Vagina (tissue), 2 donors: ENCODE measurements around the gene PRKACG. TPM values are rescaled to one million over a fixed set of nuclear protein-coding genes. Genes with fewer than 3 reads are reported as not detected.

Experiments used
- DNase-seq, 2 donors: peaks; one replicate each; pipeline ENCODE4 v3.0.0-alpha.2; 2017; ENCODE audit errors: extremely low spot score in 2 of 2
- H3K27ac ChIP-seq: fragments of 200-600 bp; sonication (generic); one replicate; pipeline ENCODE4 v1.5.1; 2019
- H3K27me3 ChIP-seq: fragments of 200-600 bp; sonication (generic); one replicate; pipeline ENCODE4 v1.5.1; 2019
- H3K36me3 ChIP-seq, 2 donors: fragments of 200-600 bp; sonication (generic); one replicate each; pipeline ENCODE4 v1.5.1; 2017 to 2019
- H3K4me1 ChIP-seq: fragments of 200-600 bp; sonication (generic); one replicate; pipeline ENCODE4 v1.5.1; 2019
- H3K4me3 ChIP-seq, 2 donors: fragments of 200-600 bp; sonication (generic); 1 replicate in 1 of 2; 2 replicates in 1 of 2; pipeline ENCODE4 v1.5.1; 2016 to 2019
- H3K9me3 ChIP-seq: fragments of 200-600 bp; sonication (generic); one replicate; pipeline ENCODE4 v1.5.1; 2019
- POLR2A ChIP-seq, 2 donors: fragments of 450-650 bp; IDR thresholded peaks; one replicate each; pipeline ENCODE4 v1.6.1; 2017; ENCODE audit warnings: antibody characterized with exemption in 2 of 2, mild to moderate bottlenecking in 2 of 2, moderate library complexity in 2 of 2
- POLR2AphosphoS5 ChIP-seq, 2 donors: sonication (generic); formaldehyde crosslinking; IDR thresholded peaks; one replicate each; pipeline ENCODE4 v1.9.0; 2017; ENCODE audit warnings: antibody characterized with exemption in 2 of 2, mild to moderate bottlenecking in 2 of 2, low read depth in 1 of 2; ENCODE audit not compliant: insufficient read depth in 1 of 2
- intact Hi-C: fragments of 100-400 bp; cut with DNase I; formaldehyde crosslinking; loops from one replicate; pipeline ENCODE4 v1.15.1; 2023
- total RNA-seq: library from RNA; depleted of rRNA; stranded (reverse); fragments of >200 nt; gene quantifications from one replicate; pipeline ENCODE4 v1.2.3, GENCODE V29; 2016
- TF ChIP-seq, protein P1 (sequence below), 3 experiments: fragments of 450-650 bp in 2 of 3; fragments of 200-600 bp in 1 of 3; sonication (generic) in 1 of 3; IDR thresholded peaks; one replicate each; pipeline ENCODE4 v1.5.1; 2017 to 2019; ENCODE audit warnings: antibody characterized with exemption in 3 of 3, mild to moderate bottlenecking in 2 of 3, moderate library complexity in 2 of 3

PRKACG gene
- total RNA-seq: not detected

DNA sequence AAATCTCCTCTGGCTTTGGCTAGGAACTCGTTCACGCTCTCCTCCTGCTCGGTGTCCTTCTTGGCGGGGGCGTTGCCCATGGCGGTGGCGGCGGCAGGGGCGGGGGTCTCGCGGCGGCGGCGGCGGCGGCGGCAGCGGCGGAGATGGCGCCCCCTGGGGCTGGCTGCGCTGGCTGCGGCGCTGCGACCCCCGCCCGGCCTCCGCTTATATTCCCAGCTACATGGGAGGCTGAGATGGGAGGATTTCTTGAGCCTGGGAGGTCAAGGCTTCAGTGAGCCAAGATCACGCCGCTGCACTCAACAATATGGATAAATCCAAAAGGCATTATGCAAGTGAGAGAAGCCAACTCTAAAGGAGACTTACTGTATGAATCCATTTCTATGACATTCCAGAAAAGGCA lies at the start of gene PRKACG:
TSS of gene PRKACG (minus strand) at position 101 of the 400 bp plus-strand sequence. CDS start at position 80, 21 bp downstream.
- Histone ChIP-seq H3K36me3 (no peaks in the 10 kb centered on the region), H3K4me3 (no peak within 1 kb of the TSS), H3K27me3 (no peaks in the 10 kb centered on the region), H3K27ac (no peak within 1 kb of the TSS), H3K9me3 (no peaks in the 10 kb centered on the region), H3K4me1 (no peaks in the 10 kb centered on the region)
- TF ChIP-seq, protein P1, sequence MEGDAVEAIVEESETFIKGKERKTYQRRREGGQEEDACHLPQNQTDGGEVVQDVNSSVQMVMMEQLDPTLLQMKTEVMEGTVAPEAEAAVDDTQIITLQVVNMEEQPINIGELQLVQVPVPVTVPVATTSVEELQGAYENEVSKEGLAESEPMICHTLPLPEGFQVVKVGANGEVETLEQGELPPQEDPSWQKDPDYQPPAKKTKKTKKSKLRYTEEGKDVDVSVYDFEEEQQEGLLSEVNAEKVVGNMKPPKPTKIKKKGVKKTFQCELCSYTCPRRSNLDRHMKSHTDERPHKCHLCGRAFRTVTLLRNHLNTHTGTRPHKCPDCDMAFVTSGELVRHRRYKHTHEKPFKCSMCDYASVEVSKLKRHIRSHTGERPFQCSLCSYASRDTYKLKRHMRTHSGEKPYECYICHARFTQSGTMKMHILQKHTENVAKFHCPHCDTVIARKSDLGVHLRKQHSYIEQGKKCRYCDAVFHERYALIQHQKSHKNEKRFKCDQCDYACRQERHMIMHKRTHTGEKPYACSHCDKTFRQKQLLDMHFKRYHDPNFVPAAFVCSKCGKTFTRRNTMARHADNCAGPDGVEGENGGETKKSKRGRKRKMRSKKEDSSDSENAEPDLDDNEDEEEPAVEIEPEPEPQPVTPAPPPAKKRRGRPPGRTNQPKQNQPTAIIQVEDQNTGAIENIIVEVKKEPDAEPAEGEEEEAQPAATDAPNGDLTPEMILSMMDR (IDR thresholded peaks at IDR 0.05): no peak
- TF ChIP-seq POLR2AphosphoS5 (IDR thresholded peaks at IDR 0.05; ENCODE audit: insufficient read depth in 1 of 2, low read depth in 1 of 2) (no peak), POLR2A (IDR thresholded peaks at IDR 0.05) (no peak)
- intact Hi-C loops: no loop called here
- DNase-seq: no peak

DNA sequence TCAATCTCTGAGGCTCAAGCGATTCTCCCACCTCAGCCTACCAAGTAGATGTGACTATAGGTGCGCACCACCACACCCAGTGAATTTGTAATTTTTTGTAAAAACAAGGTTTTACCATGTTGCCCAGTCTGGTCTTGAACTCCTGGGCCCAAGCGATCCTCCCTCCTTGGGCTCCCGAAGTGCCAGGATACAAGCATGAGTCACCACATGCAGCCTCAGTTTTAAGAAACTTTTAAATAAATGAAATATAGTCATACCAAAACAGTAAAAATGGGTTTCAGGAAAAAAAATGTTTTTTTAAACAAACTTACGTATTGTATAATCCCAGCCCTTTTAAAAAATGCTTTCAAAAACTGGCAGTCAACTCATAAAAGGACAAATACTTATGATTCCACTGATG lies 48.3 kb upstream of the PRKACG start:
- no peak overlapping the region for H3K4me3 ChIP-seq
- intact Hi-C loops: no loop called here
- no peaks in the 10 kb centered on the region for H3K27me3 ChIP-seq
- H3K9me3 ChIP-seq: no peaks in the 10 kb centered on the region
- H3K27ac ChIP-seq: no peak overlapping the region
- TF ChIP-seq POLR2AphosphoS5 (IDR thresholded peaks at IDR 0.05; ENCODE audit: insufficient read depth in 1 of 2, low read depth in 1 of 2) (no peak), POLR2A (IDR thresholded peaks at IDR 0.05) (no peak)
- TF ChIP-seq, protein P1 (IDR thresholded peaks at IDR 0.05): no peak
- H3K36me3 ChIP-seq: peaks cover 0 to 8% of the 10 kb centered on the region in 2 donors
- DNase-seq: no peak
- H3K4me1 ChIP-seq: no peaks in the 10 kb centered on the region

DNA sequence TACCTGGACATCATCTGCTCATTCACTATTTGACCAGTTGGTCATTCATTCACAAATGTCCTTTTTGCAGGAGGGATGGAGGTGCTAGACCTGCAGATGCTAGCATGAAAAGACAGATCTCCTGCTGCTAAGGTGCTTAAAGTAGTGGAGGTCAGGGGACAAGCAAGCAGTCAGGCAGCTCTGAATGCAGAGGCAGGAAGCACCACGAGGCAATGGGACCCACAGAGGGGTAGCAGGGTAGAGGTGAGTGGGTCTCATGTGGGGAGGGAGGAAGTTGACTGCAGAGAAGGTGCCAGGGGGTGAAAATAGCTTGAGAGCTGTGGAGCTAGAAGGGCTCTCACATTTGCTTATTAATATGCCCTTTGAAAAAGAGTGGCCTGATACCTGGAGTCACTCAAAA lies 46.9 kb upstream of the PRKACG start:
- H3K27me3 ChIP-seq: no peaks in the 10 kb centered on the region
- no peak for TF ChIP-seq POLR2AphosphoS5 (IDR thresholded peaks at IDR 0.05; ENCODE audit: insufficient read depth in 1 of 2, low read depth in 1 of 2)
- TF ChIP-seq, protein P1 (IDR thresholded peaks at IDR 0.05): no peak
- TF ChIP-seq POLR2A (IDR thresholded peaks at IDR 0.05): no peak
- H3K27ac ChIP-seq: no peak overlapping the region
- no peak overlapping the region for H3K4me3 ChIP-seq
- H3K36me3 ChIP-seq: peaks cover 0 to 8% of the 10 kb centered on the region in 2 donors
- intact Hi-C loops: no loop called here
- H3K9me3 ChIP-seq: no peaks in the 10 kb centered on the region
- DNase-seq: no peak
- H3K4me1 ChIP-seq: no peaks in the 10 kb centered on the region

DNA sequence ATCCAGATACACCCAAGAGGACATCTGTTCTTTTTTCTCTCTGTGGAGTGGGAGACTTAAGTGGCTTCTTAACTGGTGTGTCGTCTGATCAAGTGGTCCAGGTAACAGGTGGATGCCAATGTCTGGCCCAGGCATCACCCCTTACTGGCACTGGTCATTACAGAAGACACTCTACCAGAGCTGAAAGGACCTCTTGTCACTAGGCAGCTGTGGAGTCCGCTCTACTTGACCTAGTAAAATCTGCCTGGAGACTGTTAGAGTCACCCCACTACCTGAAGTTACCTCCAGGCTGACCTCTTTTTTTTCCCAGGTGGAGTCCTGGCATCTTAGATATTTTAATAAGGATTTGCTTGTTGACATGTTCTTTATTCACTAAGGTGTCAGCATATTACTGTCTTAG lies 44.2 kb upstream of the PRKACG start:
- Histone ChIP-seq H3K9me3 (no peaks in the 10 kb centered on the region), H3K4me1 (no peaks in the 10 kb centered on the region), H3K36me3 (no peaks in the 10 kb centered on the region), H3K4me3 (no peak overlapping the region), H3K27me3 (no peaks in the 10 kb centered on the region), H3K27ac (no peak overlapping the region)
- TF ChIP-seq, protein P1 (IDR thresholded peaks at IDR 0.05): no peak
- TF ChIP-seq POLR2AphosphoS5 (IDR thresholded peaks at IDR 0.05; ENCODE audit: insufficient read depth in 1 of 2, low read depth in 1 of 2) (no peak), POLR2A (IDR thresholded peaks at IDR 0.05) (no peak)
- DNase-seq: no peak
- intact Hi-C loops: no loop called here

DNA sequence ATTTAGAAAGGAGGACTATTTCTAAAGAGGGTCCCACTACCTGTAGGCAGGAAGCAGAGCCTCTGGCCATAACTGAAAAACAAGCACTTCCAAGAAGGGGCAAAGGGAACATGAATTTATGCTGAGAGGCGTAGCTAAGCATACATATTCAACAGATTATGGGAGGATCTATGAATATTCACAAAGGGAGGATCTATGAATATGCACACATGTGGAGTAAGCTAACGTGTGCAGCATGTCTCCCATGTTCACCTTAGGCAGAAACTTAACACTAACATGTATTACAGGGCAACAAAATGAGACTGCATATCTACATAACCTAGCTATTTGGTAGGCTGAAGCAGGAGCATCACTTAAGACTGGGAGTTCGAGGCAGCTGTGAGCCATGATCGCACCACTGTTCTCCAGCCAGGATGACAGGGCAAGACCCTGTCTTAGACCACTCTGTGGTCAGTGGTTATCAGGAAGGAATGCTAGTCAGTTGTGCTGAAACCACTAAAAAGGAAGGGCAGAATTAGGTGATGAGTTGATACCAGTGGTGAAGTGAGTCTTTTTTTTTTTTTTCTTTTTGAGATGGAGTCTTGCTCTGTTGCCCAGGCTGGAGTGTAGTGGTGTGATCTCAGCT lies 42.4 kb upstream of the PRKACG start:
- no peak overlapping the region for H3K27ac ChIP-seq
- intact Hi-C loops: no loop called here
- H3K4me1 ChIP-seq: no peaks in the 10 kb centered on the region
- H3K36me3 ChIP-seq: no peaks in the 10 kb centered on the region
- H3K27me3 ChIP-seq: no peaks in the 10 kb centered on the region
- no peak for TF ChIP-seq POLR2A (IDR thresholded peaks at IDR 0.05)
- H3K4me3 ChIP-seq: no peak overlapping the region
- no peaks in the 10 kb centered on the region for H3K9me3 ChIP-seq
- no peak for DNase-seq
